ENCODE data around the gene PLK5. TPM values are rescaled to one million over a fixed set of nuclear protein-coding genes. Genes with fewer than 3 reads are reported as not detected.
"Not testable (repeated sequence)": the region's sequence is repeated elsewhere in the genome, so short reads cannot be mapped to it uniquely, and the experiment has no call there.

Gene PLK5
- total RNA-seq, 1 donor from 2014 or later = not detected

- DNase-seq (ENCODE audit: extremely low read depth, low read depth, low spot score) = no peak
Observed at GRCh38 chr19:1505991-1506881, 17.6 kb upstream of the PLK5 start.

GRCh38 chr19:1507192-1507660, 16.7 kb upstream of the PLK5 start:
- no peak for DNase-seq (ENCODE audit: extremely low read depth, low read depth, low spot score)

GRCh38 chr19:1507763-1508506, 15.9 kb upstream of the PLK5 start:
- peak; percentile 54 for DNase-seq (ENCODE audit: extremely low read depth, low read depth, low spot score)

- DNase-seq (ENCODE audit: extremely low read depth, low read depth, low spot score) = no peak
Observed at GRCh38 chr19:1508507-1508856, 15.4 kb upstream of the PLK5 start.

GRCh38 chr19:1509602-1510441, 14.1 kb upstream of the PLK5 start:
- DNase-seq (ENCODE audit: extremely low read depth, low read depth, low spot score) = no peak

- DNase-seq (ENCODE audit: extremely low read depth, low read depth, low spot score) = no peak
Observed at GRCh38 chr19:1510442-1510806, 13.5 kb upstream of the PLK5 start.

GRCh38 chr19:1510807-1511206, 13.1 kb upstream of the PLK5 start:
- DNase-seq (ENCODE audit: extremely low read depth, low read depth, low spot score) = no peak

- no peak for DNase-seq (ENCODE audit: extremely low read depth, low read depth, low spot score)
Observed at GRCh38 chr19:1511318-1512317, 12.3 kb upstream of the PLK5 start.

GRCh38 chr19:1512671-1513498, 11.0 kb upstream of the PLK5 start, which contains the start of gene ADAMTSL5:
TSS of gene ADAMTSL5 (minus strand) at chr19:1513019. CDS start at chr19:1510943, 2,076 bp downstream.
- DNase-seq (ENCODE audit: extremely low read depth, low read depth, low spot score) = no peak

- no peak for DNase-seq (ENCODE audit: extremely low read depth, low read depth, low spot score)
Observed at GRCh38 chr19:1513499-1514294, 10.2 kb upstream of the PLK5 start.

GRCh38 chr19:1514295-1514661, 9.6 kb upstream of the PLK5 start:
- DNase-seq (ENCODE audit: extremely low read depth, low read depth, low spot score) = no peak

GRCh38 chr19:1514986-1515721, 8.7 kb upstream of the PLK5 start:
- no peak for DNase-seq (ENCODE audit: extremely low read depth, low read depth, low spot score)

- no peak for DNase-seq (ENCODE audit: extremely low read depth, low read depth, low spot score)
Observed at GRCh38 chr19:1516395-1516753, 7.5 kb upstream of the PLK5 start.

GRCh38 chr19:1518471-1518870, 5.4 kb upstream of the PLK5 start:
- no peak for DNase-seq (ENCODE audit: extremely low read depth, low read depth, low spot score)

GRCh38 chr19:1519802-1520201, 4.1 kb upstream of the PLK5 start:
- not testable (repeated sequence) for DNase-seq (ENCODE audit: extremely low read depth, low read depth, low spot score)

- no peak for DNase-seq (ENCODE audit: extremely low read depth, low read depth, low spot score)
Observed at GRCh38 chr19:1520203-1520780, 3.6 kb upstream of the PLK5 start.

GRCh38 chr19:1521636-1522035, 2.2 kb upstream of the PLK5 start:
- DNase-seq (ENCODE audit: extremely low read depth, low read depth, low spot score) = no peak

All from glomerular endothelial cell (primary cell).